ENCODE data around the gene MPP4.
"Not testable (repeated sequence)": the region's sequence is repeated elsewhere in the genome, so short reads cannot be mapped to it uniquely, and the experiment has no call there.

MPP4 gene

GRCh38 chr2:201671205-201671604 is 27.2 kb downstream of the MPP4 start:
- not testable (repeated sequence) for DNase-seq

GRCh38 chr2:201669865-201670264 is 28.6 kb downstream of the MPP4 start:
- no peak for DNase-seq

- DNase-seq: no peak
These were observed 30.0 kb downstream of the MPP4 start for GRCh38 chr2:201668402-201668910.

GRCh38 chr2:201664334-201664733 is 34.1 kb downstream of the MPP4 start:
- DNase-seq: no peak

- no peak for DNase-seq
These were observed 37.1 kb downstream of the MPP4 start for GRCh38 chr2:201661366-201661765.

- DNase-seq: no peak
These were observed 38.0 kb downstream of the MPP4 start for GRCh38 chr2:201660293-201660895.

- no peak for DNase-seq
These were observed 41.7 kb downstream of the MPP4 start for GRCh38 chr2:201656740-201657139.

GRCh38 chr2:201656102-201656501 is 42.3 kb downstream of the MPP4 start:
- no peak for DNase-seq

GRCh38 chr2:201654616-201655384 is 43.6 kb downstream of the MPP4 start:
- no peak for DNase-seq

- no peak for DNase-seq
These were observed 45.2 kb downstream of the MPP4 start for GRCh38 chr2:201653221-201653620.

GRCh38 chr2:201649442-201649841 is 49.0 kb downstream of the MPP4 start:
- no peak for DNase-seq

GRCh38 chr2:201647431-201647830 is 51.0 kb downstream of the MPP4 start:
- no peak for DNase-seq

GRCh38 chr2:201644001-201644400 is 54.4 kb downstream of the MPP4 start:
- DNase-seq: no peak

GRCh38 chr2:201643216-201643890 is 55.1 kb downstream of the MPP4 start, which contains the start of gene TMEM237:
Gene TMEM237, minus strand, starts transcription at chr2:201643503. Its CDS starts 103 bp downstream, at chr2:201643400.
- DNase-seq: peak; percentile 61

GRCh38 chr2:201642579-201643215 is 55.7 kb downstream of the MPP4 start:
- DNase-seq: peak; percentile 66

GRCh38 chr2:201642086-201642578 is 56.3 kb downstream of the MPP4 start:
- no peak for DNase-seq

- DNase-seq: no peak
These were observed 59.2 kb downstream of the MPP4 start for GRCh38 chr2:201639205-201639604.

- DNase-seq: no peak
These were observed 60.1 kb downstream of the MPP4 start for GRCh38 chr2:201638326-201638725.

- no peak for DNase-seq
These were observed 64.7 kb downstream of the MPP4 start for GRCh38 chr2:201633661-201634249.

- no peak for DNase-seq
These were observed 67.4 kb downstream of the MPP4 start for GRCh38 chr2:201631041-201631440.

- no peak for DNase-seq
These were observed 67.9 kb downstream of the MPP4 start for GRCh38 chr2:201630577-201630976.

- DNase-seq: no peak
These were observed 69.9 kb downstream of the MPP4 start for GRCh38 chr2:201628545-201628944.
